Measurements from ENCODE around the gene DLGAP3. TPM values are rescaled to one million over a fixed set of nuclear protein-coding genes. Genes with fewer than 3 reads are reported as not detected.

DLGAP3 gene
- total and polyA plus RNA-seq, 2 of the 13 experiments (the other 11 are each of a cell fraction or from before 2014, with no cell fraction given), result 0.03 to 0.04 TPM

DNA sequence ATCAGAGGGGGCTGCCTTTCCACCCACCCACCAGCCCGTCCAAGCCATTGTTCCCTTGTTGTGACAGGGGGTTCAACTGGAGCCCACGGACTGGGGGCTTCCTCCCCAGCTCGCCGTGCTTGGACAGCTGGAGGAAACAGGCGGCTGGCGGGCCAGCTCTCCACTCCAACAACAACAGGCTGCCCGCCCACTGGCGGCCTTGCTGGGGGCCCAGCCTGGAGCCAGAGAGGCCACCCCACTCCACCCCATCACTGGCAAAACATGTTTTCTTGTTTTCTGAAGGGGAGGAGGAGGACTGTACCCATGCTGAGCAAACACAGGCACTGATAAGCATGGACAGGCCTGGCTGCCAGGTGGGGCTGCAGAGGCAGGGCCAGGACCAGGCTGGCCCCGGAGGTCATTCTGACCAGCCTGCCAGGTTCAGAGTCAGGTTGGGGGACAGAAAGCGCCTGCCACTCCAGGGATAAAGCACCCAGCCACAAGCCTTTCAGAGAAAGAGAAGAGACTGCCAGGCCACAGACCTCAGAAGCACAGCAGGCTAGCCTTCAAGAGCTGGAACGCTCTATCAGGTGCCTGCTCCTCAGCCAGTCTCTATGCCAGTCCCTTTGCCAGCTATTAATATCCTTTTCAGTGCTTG, 103.9 kb downstream of the DLGAP3 start (continued):
- TF ChIP-seq, protein P1, sequence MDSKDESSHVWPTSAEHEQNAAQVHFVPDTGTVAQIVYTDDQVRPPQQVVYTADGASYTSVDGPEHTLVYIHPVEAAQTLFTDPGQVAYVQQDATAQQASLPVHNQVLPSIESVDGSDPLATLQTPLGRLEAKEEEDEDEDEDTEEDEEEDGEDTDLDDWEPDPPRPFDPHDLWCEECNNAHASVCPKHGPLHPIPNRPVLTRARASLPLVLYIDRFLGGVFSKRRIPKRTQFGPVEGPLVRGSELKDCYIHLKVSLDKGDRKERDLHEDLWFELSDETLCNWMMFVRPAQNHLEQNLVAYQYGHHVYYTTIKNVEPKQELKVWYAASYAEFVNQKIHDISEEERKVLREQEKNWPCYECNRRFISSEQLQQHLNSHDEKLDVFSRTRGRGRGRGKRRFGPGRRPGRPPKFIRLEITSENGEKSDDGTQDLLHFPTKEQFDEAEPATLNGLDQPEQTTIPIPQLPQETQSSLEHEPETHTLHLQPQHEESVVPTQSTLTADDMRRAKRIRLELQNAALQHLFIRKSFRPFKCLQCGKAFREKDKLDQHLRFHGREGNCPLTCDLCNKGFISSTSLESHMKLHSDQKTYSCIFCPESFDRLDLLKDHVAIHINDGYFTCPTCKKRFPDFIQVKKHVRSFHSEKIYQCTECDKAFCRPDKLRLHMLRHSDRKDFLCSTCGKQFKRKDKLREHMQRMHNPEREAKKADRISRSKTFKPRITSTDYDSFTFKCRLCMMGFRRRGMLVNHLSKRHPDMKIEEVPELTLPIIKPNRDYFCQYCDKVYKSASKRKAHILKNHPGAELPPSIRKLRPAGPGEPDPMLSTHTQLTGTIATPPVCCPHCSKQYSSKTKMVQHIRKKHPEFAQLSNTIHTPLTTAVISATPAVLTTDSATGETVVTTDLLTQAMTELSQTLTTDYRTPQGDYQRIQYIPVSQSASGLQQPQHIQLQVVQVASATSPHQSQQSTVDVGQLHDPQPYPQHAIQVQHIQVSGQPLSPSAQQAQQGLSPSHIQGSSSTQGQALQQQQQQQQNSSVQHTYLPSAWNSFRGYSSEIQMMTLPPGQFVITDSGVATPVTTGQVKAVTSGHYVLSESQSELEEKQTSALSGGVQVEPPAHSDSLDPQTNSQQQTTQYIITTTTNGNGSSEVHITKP (CRISPR knock-in tag; IDR thresholded peaks at IDR 0.05; ENCODE audit: low read depth), result peak; percentile 20; the same call in 1 of the 2 replicates
- TF ChIP-seq SMC3 (IDR thresholded peaks at IDR 0.05; ENCODE audit: low read length), result no peak
- TF ChIP-seq, protein P2, sequence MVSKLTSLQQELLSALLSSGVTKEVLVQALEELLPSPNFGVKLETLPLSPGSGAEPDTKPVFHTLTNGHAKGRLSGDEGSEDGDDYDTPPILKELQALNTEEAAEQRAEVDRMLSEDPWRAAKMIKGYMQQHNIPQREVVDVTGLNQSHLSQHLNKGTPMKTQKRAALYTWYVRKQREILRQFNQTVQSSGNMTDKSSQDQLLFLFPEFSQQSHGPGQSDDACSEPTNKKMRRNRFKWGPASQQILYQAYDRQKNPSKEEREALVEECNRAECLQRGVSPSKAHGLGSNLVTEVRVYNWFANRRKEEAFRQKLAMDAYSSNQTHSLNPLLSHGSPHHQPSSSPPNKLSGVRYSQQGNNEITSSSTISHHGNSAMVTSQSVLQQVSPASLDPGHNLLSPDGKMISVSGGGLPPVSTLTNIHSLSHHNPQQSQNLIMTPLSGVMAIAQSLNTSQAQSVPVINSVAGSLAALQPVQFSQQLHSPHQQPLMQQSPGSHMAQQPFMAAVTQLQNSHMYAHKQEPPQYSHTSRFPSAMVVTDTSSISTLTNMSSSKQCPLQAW (CRISPR knock-in tag; IDR thresholded peaks at IDR 0.05), result peak; percentile 66; the same call in 1 of the 2 replicates
- TF ChIP-seq ARNT2 (CRISPR knock-in tag; IDR thresholded peaks at IDR 0.05; ENCODE audit: low read depth), result 0 out of 2 replicates have a peak, but pooled peaks have one; percentile 43
- TF ChIP-seq, protein P3, sequence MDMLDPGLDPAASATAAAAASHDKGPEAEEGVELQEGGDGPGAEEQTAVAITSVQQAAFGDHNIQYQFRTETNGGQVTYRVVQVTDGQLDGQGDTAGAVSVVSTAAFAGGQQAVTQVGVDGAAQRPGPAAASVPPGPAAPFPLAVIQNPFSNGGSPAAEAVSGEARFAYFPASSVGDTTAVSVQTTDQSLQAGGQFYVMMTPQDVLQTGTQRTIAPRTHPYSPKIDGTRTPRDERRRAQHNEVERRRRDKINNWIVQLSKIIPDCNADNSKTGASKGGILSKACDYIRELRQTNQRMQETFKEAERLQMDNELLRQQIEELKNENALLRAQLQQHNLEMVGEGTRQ (IDR thresholded peaks at IDR 0.05; ENCODE audit: low read depth, low read length), result no peak
- TF ChIP-seq, protein P3 (CRISPR knock-in tag; IDR thresholded peaks at IDR 0.05; ENCODE audit: borderline replicate concordance), result no peak
- TF ChIP-seq, protein P4, sequence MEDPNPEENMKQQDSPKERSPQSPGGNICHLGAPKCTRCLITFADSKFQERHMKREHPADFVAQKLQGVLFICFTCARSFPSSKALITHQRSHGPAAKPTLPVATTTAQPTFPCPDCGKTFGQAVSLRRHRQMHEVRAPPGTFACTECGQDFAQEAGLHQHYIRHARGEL (CRISPR knock-in tag; IDR thresholded peaks at IDR 0.05), result no peak
- TF ChIP-seq, protein P5, sequence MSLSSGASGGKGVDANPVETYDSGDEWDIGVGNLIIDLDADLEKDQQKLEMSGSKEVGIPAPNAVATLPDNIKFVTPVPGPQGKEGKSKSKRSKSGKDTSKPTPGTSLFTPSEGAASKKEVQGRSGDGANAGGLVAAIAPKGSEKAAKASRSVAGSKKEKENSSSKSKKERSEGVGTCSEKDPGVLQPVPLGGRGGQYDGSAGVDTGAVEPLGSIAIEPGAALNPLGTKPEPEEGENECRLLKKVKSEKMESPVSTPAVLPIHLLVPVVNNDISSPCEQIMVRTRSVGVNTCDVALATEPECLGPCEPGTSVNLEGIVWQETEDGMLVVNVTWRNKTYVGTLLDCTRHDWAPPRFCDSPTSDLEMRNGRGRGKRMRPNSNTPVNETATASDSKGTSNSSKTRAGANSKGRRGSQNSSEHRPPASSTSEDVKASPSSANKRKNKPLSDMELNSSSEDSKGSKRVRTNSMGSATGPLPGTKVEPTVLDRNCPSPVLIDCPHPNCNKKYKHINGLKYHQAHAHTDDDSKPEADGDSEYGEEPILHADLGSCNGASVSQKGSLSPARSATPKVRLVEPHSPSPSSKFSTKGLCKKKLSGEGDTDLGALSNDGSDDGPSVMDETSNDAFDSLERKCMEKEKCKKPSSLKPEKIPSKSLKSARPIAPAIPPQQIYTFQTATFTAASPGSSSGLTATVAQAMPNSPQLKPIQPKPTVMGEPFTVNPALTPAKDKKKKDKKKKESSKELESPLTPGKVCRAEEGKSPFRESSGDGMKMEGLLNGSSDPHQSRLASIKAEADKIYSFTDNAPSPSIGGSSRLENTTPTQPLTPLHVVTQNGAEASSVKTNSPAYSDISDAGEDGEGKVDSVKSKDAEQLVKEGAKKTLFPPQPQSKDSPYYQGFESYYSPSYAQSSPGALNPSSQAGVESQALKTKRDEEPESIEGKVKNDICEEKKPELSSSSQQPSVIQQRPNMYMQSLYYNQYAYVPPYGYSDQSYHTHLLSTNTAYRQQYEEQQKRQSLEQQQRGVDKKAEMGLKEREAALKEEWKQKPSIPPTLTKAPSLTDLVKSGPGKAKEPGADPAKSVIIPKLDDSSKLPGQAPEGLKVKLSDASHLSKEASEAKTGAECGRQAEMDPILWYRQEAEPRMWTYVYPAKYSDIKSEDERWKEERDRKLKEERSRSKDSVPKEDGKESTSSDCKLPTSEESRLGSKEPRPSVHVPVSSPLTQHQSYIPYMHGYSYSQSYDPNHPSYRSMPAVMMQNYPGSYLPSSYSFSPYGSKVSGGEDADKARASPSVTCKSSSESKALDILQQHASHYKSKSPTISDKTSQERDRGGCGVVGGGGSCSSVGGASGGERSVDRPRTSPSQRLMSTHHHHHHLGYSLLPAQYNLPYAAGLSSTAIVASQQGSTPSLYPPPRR (CRISPR knock-in tag; IDR thresholded peaks at IDR 0.05; ENCODE audit: borderline replicate concordance), result peak; percentile 89
- no peak for TF ChIP-seq CEBPB (IDR thresholded peaks at IDR 0.05; ENCODE audit: borderline replicate concordance, low read depth, low read length)
- TF ChIP-seq SIN3B (IDR thresholded peaks at IDR 0.05; ENCODE audit: low read length), result no peak
- TF ChIP-seq ZNF674 (CRISPR knock-in tag; IDR thresholded peaks at IDR 0.05; ENCODE audit: low read depth), result no peak

Data from HepG2 (cell line).